ENCODE measurements around the gene OXA1L.
"Not testable (repeated sequence)": the region's sequence is repeated elsewhere in the genome, so short reads cannot be mapped to it uniquely, and the experiment has no call there.

Gene OXA1L

DNA sequence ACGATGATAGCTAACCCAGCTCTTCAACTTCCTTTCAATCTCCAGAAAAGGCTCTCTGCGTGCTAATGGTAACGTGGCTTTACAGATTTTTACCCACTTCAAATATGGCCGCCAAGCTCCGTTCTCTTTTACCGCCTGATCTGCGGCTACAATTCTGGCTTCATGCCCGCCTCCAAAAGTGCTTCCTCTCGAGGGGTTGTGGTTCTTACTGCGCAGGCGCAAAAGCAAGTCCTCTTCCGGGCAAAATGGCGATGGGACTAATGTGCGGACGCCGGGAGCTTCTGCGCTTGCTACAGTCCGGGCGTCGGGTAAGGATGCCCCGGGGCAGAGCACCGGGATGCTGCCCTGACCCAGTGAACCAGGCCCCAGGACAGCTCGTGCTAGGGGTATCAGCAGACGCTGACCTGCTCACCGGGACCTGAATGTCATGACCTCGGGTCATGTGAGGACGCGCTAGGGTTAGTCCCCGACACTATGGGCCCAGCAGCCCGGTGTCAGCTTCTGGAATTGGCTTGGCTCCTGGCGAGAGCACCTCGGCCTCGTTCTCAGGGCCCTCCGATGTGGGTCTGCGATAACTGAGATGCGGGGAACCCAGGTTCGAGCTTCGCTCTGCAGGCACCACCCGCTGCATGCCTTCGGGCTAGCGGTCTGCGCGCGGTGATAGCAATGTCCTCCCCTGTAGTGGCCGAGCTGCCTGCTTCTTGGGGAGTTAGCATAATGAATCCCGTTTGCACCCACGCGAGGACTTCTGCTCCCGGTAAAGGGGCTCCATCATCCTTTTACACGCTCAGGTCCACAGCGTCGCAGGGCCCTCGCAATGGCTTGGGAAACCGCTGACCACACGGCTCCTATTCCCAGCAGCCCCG, at the start of gene OXA1L:
Gene OXA1L (plus strand): TSS at position 232 of the 866 bp plus-strand sequence. CDS start 14 bp downstream, at position 246.
- in situ Hi-C loops (cut with MboI; ENCODE audit: low sequenced_read_pairs) = no loop called here

DNA sequence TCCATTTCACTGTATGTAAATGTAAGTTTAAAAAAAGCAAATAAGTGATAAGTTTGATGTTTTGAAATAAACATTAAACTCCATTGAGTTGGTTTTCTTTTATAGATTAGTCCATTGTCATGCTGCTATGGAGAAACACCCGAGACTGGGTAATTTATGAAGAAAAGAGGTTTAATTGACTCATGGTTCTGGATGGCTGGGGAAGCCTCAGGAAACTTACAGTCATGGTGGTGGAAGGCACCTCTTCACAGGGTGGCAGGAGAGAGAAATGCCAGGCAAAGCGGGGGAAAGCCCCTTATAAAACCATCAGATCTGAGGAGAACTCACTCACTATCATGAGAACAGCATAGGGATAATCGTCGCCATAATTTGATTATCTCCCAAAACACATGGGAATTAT, 48.4 kb upstream of the OXA1L start:
- in situ Hi-C loops (cut with MboI; ENCODE audit: low sequenced_read_pairs) = no loop called here

GRCh38 chr14:22721213-22721612, 45.3 kb upstream of the OXA1L start:
- in situ Hi-C loops (cut with MboI; ENCODE audit: low sequenced_read_pairs) = no loop called here

DNA sequence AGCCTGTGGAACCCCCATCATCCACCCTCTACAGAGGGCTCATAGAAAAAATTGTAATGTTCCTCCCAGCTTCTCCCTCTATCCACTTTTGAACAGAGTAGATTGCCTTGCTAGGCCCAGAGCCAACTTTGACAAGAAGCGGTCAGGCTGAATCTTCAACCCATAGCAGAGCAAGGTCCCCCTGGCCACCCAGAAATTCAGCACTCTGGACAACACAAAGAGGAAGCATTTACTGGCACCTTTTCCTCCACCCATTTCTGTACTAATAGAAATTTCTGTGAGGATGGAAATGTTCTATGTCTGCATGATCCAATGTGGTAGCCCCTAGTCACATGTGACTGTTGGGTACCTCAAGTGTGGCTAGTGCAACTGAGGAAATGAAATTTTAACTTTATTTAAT, 42.7 kb upstream of the OXA1L start:
- in situ Hi-C loops (cut with MboI; ENCODE audit: low sequenced_read_pairs) = no loop called here

DNA sequence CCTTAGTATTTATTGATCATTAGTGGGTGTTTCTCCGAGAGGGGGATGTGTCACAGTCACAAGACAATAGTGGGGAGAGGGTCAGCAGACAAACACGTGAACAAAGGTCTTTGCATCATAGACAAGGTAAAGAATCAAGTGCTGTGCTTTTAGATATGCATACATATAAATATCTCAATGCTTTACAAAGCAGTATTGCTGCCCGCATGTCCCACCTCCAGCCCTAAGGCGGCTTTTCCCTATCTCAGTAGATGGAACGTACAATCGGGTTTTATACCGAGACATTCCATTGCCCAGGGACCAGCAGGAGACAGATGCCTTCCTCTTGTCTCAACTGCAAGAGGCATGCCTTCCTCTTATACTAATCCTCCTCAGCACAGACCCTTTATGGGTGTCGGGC, 41.6 kb upstream of the OXA1L start:
- in situ Hi-C loops (cut with MboI; ENCODE audit: low sequenced_read_pairs) = not testable (repeated sequence)

- in situ Hi-C loops (cut with MboI; ENCODE audit: low sequenced_read_pairs) = not testable (repeated sequence)
Observed at GRCh38 chr14:22725374-22725773, 41.1 kb upstream of the OXA1L start.

GRCh38 chr14:22726012-22726411, 40.5 kb upstream of the OXA1L start:
- in situ Hi-C loops (cut with MboI; ENCODE audit: low sequenced_read_pairs) = no loop called here

DNA sequence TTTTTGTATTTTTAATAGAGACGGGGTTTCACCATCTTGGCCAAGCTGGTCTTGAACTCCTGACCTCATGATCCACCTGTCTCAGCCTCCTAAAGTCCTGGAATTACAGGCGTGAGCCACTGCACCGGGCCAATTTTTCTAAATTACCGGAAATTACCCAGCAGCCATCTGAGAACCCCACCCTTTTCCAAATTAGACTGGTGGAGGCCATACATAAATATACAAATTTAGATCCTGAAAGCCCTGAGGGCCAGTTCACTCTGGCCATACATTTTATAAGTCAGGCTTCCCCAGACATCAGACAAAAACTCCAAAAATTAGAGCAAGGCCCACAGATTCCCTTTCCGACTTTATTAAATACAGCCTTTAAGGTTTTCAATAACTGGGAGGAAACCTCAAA, 34.4 kb upstream of the OXA1L start:
- in situ Hi-C loops (cut with MboI; ENCODE audit: low sequenced_read_pairs) = not testable (repeated sequence)

DNA sequence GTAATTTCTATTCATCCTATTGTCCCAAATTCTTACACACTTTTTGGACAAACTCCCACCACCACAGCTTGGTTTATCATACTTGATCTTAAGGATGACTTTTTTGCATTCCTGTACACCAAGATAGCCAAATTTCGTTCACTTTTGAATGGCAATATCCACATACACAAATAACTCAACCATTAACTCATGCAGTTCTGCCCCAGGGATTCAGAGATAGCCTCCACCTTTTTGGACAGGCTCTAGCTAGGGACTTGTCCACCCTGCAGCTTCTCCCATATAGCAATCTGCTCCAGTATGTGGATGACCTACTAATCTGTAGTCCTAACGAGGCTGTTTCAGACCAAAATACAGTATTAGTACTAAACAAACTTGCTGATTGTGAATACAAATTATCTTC, 32.7 kb upstream of the OXA1L start:
- in situ Hi-C loops (cut with MboI; ENCODE audit: low sequenced_read_pairs) = no loop called here

DNA sequence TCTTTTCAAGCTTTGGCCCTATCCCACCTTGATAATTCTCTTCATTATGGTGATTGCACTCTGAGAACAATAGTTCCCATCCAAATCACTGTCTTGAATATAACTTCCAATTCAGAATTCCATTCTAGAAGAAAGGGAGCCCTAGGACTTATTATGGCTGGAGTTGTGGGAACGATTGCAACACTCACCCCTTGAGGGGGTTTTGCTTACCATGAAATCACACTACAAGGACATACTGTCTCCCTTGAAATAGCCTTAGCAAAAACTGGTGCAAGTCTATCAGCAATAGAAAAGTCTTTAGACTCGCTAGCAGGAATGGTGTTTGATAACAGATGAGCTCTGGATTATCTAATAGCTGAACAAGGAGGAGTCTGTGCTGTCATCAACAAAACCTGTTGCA, 31.4 kb upstream of the OXA1L start:
- in situ Hi-C loops (cut with MboI; ENCODE audit: low sequenced_read_pairs) = no loop called here

DNA sequence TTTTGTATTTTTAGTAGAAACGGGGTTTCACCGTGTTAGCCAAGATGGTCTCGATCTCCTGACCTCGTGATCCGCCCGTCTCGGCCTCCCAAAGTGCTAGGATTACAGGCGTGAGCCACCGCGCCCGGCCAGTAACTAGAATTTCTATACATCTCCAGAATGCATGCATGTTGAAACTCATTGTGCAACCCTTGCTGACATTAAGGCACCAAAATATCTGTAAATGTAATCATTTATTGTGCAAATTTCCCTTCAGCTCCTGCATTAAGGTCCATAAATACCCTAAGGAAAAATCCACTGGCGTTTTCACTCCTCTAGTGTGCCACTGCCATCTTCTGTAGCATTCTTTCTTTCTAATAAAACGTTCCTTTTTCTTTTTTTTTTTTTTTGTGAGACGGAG, 30.1 kb upstream of the OXA1L start:
- in situ Hi-C loops (cut with MboI; ENCODE audit: low sequenced_read_pairs) = not testable (repeated sequence)

- in situ Hi-C loops (cut with MboI; ENCODE audit: low sequenced_read_pairs) = no loop called here
Observed at GRCh38 chr14:22737052-22737451, 29.4 kb upstream of the OXA1L start.

- in situ Hi-C loops (cut with MboI; ENCODE audit: low sequenced_read_pairs) = no loop called here
Observed at GRCh38 chr14:22739423-22739822, 27.1 kb upstream of the OXA1L start.

- in situ Hi-C loops (cut with MboI; ENCODE audit: low sequenced_read_pairs) = no loop called here
Observed at GRCh38 chr14:22740020-22740419, 26.5 kb upstream of the OXA1L start.

GRCh38 chr14:22747769-22748168, 18.7 kb upstream of the OXA1L start:
- in situ Hi-C loops (cut with MboI; ENCODE audit: low sequenced_read_pairs) = no loop called here

GRCh38 chr14:22748206-22748605, 18.3 kb upstream of the OXA1L start:
- in situ Hi-C loops (cut with MboI; ENCODE audit: low sequenced_read_pairs) = no loop called here

DNA sequence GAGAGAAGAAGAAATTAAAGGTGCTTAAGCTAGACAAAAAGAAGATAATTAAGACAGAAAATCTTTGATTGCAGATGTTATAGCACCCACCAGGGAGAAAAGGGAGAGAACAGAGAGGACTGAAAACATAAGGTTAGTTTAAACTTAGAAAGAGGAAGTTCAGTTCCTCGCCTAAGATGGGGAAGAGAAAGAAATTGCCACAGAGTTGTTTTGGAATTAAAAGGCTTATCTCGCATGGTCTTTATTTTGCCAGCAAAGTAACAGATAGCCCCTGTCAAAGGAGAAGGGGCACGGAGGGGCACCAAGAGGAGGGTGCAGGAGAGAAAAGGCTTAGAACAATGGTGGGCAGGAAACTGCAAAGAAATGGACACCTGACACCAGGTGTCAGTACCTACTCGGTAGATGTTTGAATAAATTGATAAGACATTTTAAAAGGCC, 17.8 kb upstream of the OXA1L start:
- in situ Hi-C loops (cut with MboI; ENCODE audit: low sequenced_read_pairs) = no loop called here

GRCh38 chr14:22752422-22752821, 14.1 kb upstream of the OXA1L start:
- in situ Hi-C loops (cut with MboI; ENCODE audit: low sequenced_read_pairs) = no loop called here

DNA sequence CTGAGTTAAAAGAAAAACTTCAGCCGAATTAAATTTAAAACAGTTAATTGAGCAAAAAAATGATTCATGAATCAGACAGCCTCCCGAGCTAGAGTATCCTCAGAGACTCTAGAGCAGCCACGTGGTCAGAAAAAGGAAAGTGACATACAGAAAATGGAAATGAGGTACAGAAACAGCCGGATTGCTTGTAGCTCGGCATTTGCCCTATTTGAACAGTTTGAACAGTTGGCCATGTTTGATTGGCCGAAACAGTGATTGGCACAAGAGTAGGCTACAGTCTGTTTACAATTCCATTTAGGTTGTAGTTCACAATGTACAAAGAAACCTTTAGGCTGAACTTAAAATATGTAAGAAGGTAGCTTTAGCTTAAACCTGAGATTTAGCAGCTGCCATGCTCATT, 12.9 kb upstream of the OXA1L start:
- in situ Hi-C loops (cut with MboI; ENCODE audit: low sequenced_read_pairs) = no loop called here

DNA sequence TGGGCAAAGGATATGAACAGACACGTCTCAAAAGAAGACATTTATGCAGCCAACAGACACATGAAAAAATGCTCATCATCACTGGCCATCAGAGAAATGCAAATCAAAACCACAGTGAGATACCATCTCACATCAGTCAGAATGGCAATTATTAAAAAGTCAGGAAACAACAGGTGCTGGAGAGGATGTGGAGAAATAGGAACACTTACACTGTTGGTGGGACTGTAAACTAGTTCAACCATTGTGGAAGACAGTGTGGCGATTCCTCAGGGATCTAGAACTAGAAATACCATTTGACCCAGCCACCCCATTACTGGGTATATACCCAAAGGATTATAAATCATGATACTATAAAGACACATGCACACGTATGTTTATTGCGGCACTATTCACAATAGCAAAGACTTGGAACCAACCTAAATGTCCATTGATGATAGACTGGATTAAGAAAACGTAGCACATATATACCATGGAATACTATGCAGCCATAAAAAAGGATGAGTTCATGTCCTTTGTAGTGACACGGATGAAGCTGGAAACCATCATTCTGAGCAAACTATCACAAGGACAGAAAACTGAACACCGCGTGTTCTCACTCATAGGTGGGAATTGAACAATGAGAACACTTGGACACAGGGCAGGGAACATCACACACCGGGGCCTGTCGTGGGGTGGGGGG, 8.4 kb upstream of the OXA1L start:
- in situ Hi-C loops (cut with MboI; ENCODE audit: low sequenced_read_pairs) = not testable (repeated sequence)

DNA sequence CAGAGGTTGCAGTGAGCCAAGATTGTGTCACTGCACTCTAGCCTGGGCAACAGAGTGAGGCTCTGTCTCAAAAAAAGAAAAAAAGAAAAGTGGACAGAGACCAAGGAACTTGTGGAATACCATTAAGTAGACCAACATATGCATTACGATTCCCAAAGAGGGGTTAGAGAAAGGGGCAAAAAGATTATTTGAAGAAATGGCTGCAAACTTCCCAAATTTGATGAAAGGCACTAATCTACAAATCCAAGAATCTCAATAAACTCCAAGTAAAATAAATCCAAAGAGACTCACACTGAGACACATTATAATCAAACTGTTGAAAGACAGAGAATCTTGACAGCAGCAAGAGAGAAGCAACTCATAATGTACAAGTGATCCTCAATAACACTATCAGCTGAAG, 4.8 kb upstream of the OXA1L start:
- in situ Hi-C loops (cut with MboI; ENCODE audit: low sequenced_read_pairs) = no loop called here

- in situ Hi-C loops (cut with MboI; ENCODE audit: low sequenced_read_pairs) = no loop called here
Observed at GRCh38 chr14:22764382-22764781, 2.1 kb upstream of the OXA1L start.

DNA sequence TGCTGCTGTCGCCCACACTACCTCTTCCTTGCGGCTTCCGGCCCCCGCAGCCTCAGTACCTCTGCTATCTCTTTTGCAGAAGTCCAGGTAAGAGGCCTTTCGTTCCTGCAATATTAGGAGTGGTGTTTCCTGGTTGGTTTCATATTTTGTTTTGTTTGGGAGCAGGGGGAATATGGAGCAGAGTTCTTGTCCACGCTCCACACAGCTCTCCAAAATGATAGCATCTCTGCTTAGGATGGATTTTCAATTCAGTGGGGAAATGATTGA, 768 bp downstream of the OXA1L start:
- in situ Hi-C loops (cut with MboI; ENCODE audit: low sequenced_read_pairs) = no loop called here
